Activated naive CD8-positive, alpha-beta T cell (primary cell): Measurements from ENCODE around the gene MYO7B.

ENCODE experiments used
- H3K27ac Mint-ChIP-seq: one replicate; pipeline ENCODE4 v1.8.0; 2021; ENCODE audit warnings: mixed read lengths
- H3K27me3 Mint-ChIP-seq: one replicate; pipeline ENCODE4 v1.8.0; 2021; ENCODE audit warnings: mixed read lengths
- H3K36me3 Mint-ChIP-seq: one replicate; pipeline ENCODE4 v1.8.0; 2021; ENCODE audit warnings: mixed read lengths
- H3K4me1 Mint-ChIP-seq: one replicate; pipeline ENCODE4 v1.8.0; 2021; ENCODE audit warnings: low read depth, mixed read lengths
- H3K4me3 Mint-ChIP-seq: one replicate; pipeline ENCODE4 v1.8.0; 2021; ENCODE audit warnings: mild to moderate bottlenecking, mixed read lengths
- H3K9me3 Mint-ChIP-seq: one replicate; pipeline ENCODE4 v1.8.0; 2021; ENCODE audit warnings: low read depth, mixed read lengths

The MYO7B gene

GRCh38 chr2:127580167-127581049 is 44.9 kb downstream of the MYO7B start:
- Mint-ChIP-seq H3K36me3 (no peaks in the 10 kb centered on the region), H3K27ac (no peak overlapping the region), H3K27me3 (no peaks in the 10 kb centered on the region), H3K4me1 (peaks cover 10% of the 10 kb centered on the region), H3K9me3 (no peaks in the 10 kb centered on the region), H3K4me3 (no peak overlapping the region)

GRCh38 chr2:127581050-127581345 is 45.5 kb downstream of the MYO7B start:
- Mint-ChIP-seq H3K4me1 (peaks cover 4% of the 10 kb centered on the region), H3K9me3 (no peaks in the 10 kb centered on the region), H3K4me3 (no peak overlapping the region), H3K27ac (no peak overlapping the region), H3K36me3 (no peaks in the 10 kb centered on the region), H3K27me3 (no peaks in the 10 kb centered on the region)

- no peak overlapping the region for H3K27ac Mint-ChIP-seq
- H3K4me3 Mint-ChIP-seq, result no peak overlapping the region
- H3K36me3 Mint-ChIP-seq, result no peaks in the 10 kb centered on the region
- H3K27me3 Mint-ChIP-seq, result no peaks in the 10 kb centered on the region
- no peaks in the 10 kb centered on the region for H3K9me3 Mint-ChIP-seq
- H3K4me1 Mint-ChIP-seq, result peaks cover 2% of the 10 kb centered on the region
These were observed 46.3 kb downstream of the MYO7B start for GRCh38 chr2:127581516-127582490.

- no peaks in the 10 kb centered on the region for H3K9me3 Mint-ChIP-seq
- H3K27ac Mint-ChIP-seq, result no peak overlapping the region
- no peak overlapping the region for H3K4me3 Mint-ChIP-seq
- no peaks in the 10 kb centered on the region for H3K4me1 Mint-ChIP-seq
- H3K36me3 Mint-ChIP-seq, result no peaks in the 10 kb centered on the region
- H3K27me3 Mint-ChIP-seq, result no peaks in the 10 kb centered on the region
These were observed 47.7 kb downstream of the MYO7B start for GRCh38 chr2:127582863-127583861.

GRCh38 chr2:127584047-127584446 is 48.6 kb downstream of the MYO7B start:
- H3K4me3 Mint-ChIP-seq, result no peak overlapping the region
- H3K9me3 Mint-ChIP-seq, result no peaks in the 10 kb centered on the region
- no peak overlapping the region for H3K27ac Mint-ChIP-seq
- no peaks in the 10 kb centered on the region for H3K27me3 Mint-ChIP-seq
- no peaks in the 10 kb centered on the region for H3K36me3 Mint-ChIP-seq
- no peaks in the 10 kb centered on the region for H3K4me1 Mint-ChIP-seq

GRCh38 chr2:127584516-127585033 is 49.1 kb downstream of the MYO7B start:
- Mint-ChIP-seq H3K4me3 (no peak overlapping the region), H3K4me1 (no peaks in the 10 kb centered on the region), H3K27me3 (no peaks in the 10 kb centered on the region), H3K27ac (no peak overlapping the region), H3K9me3 (no peaks in the 10 kb centered on the region), H3K36me3 (no peaks in the 10 kb centered on the region)

GRCh38 chr2:127585270-127585807 is 49.9 kb downstream of the MYO7B start:
- Mint-ChIP-seq H3K36me3 (no peaks in the 10 kb centered on the region), H3K4me1 (no peaks in the 10 kb centered on the region), H3K4me3 (no peak overlapping the region), H3K27me3 (no peaks in the 10 kb centered on the region), H3K27ac (no peak overlapping the region), H3K9me3 (no peaks in the 10 kb centered on the region)

GRCh38 chr2:127586136-127586535 is 50.7 kb downstream of the MYO7B start:
- no peaks in the 10 kb centered on the region for H3K27me3 Mint-ChIP-seq
- no peaks in the 10 kb centered on the region for H3K36me3 Mint-ChIP-seq
- H3K4me1 Mint-ChIP-seq, result no peaks in the 10 kb centered on the region
- no peak overlapping the region for H3K27ac Mint-ChIP-seq
- H3K4me3 Mint-ChIP-seq, result no peak overlapping the region
- no peaks in the 10 kb centered on the region for H3K9me3 Mint-ChIP-seq

- H3K27ac Mint-ChIP-seq, result no peak overlapping the region
- H3K4me3 Mint-ChIP-seq, result no peak overlapping the region
- no peaks in the 10 kb centered on the region for H3K36me3 Mint-ChIP-seq
- no peaks in the 10 kb centered on the region for H3K4me1 Mint-ChIP-seq
- no peaks in the 10 kb centered on the region for H3K9me3 Mint-ChIP-seq
- no peaks in the 10 kb centered on the region for H3K27me3 Mint-ChIP-seq
These were observed 51.3 kb downstream of the MYO7B start for GRCh38 chr2:127586746-127587295.

GRCh38 chr2:127588241-127588640 is 52.8 kb downstream of the MYO7B start:
- H3K4me1 Mint-ChIP-seq, result no peaks in the 10 kb centered on the region
- no peaks in the 10 kb centered on the region for H3K27me3 Mint-ChIP-seq

GRCh38 chr2:127589358-127589757 is 53.9 kb downstream of the MYO7B start:
- Mint-ChIP-seq H3K36me3 (no peaks in the 10 kb centered on the region), H3K9me3 (no peaks in the 10 kb centered on the region), H3K27ac (no peak overlapping the region), H3K4me1 (no peaks in the 10 kb centered on the region), H3K4me3 (no peak overlapping the region), H3K27me3 (no peaks in the 10 kb centered on the region)

More at GRCh38 chr2:127588241-127588640, 52.8 kb downstream of the MYO7B start:
- no peaks in the 10 kb centered on the region for H3K36me3 Mint-ChIP-seq
- no peaks in the 10 kb centered on the region for H3K9me3 Mint-ChIP-seq
- H3K4me3 Mint-ChIP-seq, result no peak overlapping the region
- no peak overlapping the region for H3K27ac Mint-ChIP-seq

- H3K4me1 Mint-ChIP-seq, result no peaks in the 10 kb centered on the region
- no peaks in the 10 kb centered on the region for H3K27me3 Mint-ChIP-seq
- H3K9me3 Mint-ChIP-seq, result no peaks in the 10 kb centered on the region
- H3K27ac Mint-ChIP-seq, result no peak overlapping the region
- H3K4me3 Mint-ChIP-seq, result no peak overlapping the region
- no peaks in the 10 kb centered on the region for H3K36me3 Mint-ChIP-seq
These were observed 54.4 kb downstream of the MYO7B start for GRCh38 chr2:127589841-127590240.

GRCh38 chr2:127590386-127591190 is 55.1 kb downstream of the MYO7B start:
- Mint-ChIP-seq H3K27me3 (no peaks in the 10 kb centered on the region), H3K4me3 (no peak overlapping the region), H3K27ac (no peak overlapping the region), H3K9me3 (no peaks in the 10 kb centered on the region), H3K4me1 (no peaks in the 10 kb centered on the region), H3K36me3 (no peaks in the 10 kb centered on the region)
